ENCODE measurements around the gene EXOC3L4.
"Not testable (repeated sequence)": the region's sequence is repeated elsewhere in the genome, so short reads cannot be mapped to it uniquely, and the experiment has no call there.

EXOC3L4 gene

DNA sequence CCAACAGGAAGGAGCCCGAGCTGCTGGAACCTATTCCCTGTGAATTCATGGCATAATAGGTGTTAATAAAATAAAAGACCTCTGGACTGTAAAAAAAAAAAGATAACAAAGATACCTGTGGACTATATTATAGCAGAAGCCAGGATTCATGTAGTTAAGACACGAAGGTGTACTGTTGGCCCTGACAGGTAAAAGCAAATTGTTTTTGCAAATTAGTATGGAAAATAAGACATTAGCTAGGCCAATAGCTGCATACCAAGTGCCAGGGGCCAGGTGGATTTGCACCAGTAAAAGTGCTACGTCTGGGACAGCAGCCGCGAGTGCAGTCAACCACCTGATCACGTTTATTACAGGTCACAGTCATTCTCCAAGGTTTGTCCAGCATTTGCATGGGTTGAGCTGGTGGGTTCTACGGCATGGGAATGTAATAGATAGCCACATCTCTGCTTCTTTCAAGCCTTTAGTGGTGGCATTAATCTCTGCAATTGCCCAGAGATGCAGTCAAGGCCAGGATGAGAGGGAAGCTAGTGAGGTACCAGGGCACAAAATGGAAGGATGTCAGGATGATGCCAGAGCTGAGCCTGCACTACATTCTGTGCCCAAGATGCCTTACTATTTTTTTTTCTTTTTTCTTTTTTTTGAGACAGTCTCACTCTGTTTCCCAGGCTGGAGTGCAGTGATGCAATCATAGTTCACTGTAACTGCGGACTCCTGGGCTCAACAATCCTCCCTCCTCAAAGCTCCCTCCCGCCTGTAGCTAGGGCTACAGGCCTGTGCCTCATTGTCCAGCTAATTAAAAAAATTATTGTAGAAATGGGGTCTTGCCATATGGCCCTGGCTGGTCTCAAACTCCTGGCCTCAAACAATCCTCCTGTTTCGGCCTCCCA is 55.1 kb downstream of the EXOC3L4 start:
- DNase-seq (ENCODE audit: low read depth, low spot score): no peak

DNA sequence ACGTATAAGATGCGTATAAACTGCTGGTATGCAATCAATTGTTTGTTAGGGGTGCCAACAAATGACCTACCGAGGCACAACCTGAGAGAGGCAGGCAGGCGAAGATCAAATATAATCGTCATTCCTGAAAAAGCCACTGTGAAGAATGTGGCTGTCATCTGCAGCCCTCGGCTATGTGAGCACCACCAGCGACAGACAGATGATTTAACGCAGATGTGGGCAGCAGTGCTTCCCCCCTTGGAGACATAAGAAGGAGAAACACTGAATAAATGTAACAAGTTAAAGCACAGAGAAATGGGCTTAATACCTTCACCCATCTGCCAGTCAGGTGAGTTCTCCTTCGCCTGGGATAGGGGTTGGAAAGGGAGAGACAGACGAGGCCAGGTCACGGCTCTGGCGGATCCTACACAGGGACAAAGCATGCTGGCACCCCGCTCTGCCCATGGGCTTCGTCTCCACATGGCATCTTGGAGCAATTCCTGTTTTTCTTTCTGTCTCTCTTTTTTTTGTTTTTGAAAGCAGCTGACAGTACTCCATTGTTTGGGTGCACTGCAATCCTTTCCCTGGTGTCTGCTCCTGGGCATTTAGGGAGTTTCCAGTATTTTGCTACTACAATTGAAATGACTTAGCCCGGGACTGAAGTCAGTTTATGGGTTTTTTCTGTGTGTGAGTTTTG is 56.9 kb downstream of the EXOC3L4 start:
- no peak for DNase-seq (ENCODE audit: low read depth, low spot score)

DNA sequence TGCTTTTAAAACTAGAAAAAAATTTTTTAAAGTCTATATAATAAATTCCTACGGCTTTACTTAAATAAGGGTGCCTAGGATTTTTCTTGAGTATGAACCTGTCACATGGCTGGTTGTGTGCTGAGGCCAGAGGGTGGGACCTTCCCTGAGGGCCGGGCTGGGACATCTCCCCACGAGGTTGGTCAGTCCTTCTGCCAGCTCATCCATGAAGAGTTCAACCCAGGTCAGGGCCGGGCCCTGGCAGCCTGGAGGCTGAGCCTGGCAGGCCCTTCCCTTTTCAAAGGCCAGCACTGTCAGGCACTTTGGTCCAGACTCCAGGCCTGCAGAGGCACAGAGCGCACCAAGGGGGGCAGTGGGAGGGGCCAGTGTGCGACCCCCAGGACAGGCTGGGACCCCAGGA is 60.5 kb downstream of the EXOC3L4 start:
- DNase-seq (ENCODE audit: low read depth, low spot score): no peak

DNA sequence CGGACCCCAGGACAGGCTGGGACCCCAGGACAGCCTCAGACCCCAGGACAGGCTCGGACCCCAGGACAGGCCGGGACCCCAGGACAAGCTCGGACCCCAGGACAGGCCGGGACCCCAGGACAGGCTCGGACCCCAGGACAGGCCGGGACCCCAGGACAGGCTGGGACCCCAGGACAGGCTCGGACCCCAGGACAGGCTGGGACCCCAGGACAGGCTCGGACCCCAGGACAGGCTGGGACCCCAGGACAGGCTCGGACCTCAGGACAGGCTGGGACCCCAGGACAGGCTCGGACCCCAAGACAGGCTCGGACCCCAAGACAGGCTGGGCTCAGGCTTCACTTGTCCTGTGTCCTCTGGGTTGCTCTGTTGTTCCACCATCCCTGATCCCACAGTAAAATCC is 60.9 kb downstream of the EXOC3L4 start:
- DNase-seq (ENCODE audit: low read depth, low spot score): not testable (repeated sequence)

DNA sequence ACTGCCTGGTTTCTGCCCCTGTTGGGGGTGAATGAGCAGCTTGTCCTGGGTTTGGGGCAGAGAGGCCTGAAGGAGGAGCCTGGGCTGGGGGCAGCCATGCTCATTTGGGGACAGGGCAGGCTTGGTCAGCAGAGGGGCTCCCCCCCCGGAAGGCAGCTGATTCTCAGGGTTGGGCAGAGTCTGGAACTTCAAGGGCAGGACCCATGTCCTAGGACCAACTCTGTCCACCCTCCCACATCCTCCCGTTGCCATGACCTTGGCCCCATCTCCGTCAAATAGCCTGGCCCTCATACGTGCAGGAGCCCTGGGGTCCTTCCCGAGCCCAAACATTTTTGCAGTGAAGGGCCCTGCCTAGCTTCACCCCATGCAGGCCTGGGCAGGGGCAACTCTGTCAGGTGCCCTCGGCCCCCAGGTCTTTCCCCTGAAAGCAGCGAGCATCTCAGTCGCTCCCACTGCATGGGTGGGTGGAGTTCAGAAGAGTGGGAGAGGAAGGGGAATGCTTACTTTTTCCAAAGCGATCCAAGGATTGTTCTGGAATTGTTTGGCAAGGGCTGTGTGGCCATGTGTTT is 61.4 kb downstream of the EXOC3L4 start:
- DNase-seq (ENCODE audit: low read depth, low spot score): no peak

DNA sequence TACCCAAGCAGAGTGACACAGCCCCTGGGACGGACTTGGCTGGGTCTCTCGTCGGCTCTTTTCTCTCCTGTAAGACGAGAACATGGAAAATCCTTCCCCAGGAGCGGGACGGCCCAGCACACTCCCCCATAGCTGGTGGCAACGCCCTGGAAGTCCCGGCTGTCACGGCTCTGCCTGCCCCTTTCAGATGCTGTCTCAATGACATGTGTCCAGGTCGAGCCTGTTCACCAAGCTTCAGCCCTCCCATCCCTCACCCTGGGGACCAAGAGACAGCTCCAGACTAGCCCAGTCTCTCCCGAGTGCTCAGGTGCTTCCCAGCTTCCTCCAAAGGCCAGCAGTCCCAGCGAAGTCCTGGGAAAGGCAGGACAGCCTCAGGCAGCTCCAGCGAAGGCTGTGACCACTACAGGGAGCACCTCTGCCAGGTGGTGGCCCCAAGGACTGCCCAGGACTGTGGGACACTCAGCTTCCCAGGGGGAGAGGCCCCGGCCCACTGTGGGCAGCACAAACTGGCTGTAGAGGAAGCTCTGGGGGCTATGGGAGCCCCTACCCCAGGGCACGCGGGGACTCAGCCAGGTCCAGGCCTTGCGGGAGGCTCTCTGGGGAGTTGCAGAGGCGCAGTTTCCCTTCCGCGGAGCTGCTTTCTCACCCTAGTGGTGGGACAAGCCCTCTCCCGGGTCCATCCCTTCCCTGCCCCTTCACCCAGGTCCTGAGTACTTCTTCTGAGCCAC is 62.3 kb downstream of the EXOC3L4 start:
- DNase-seq (ENCODE audit: low read depth, low spot score): peak; percentile 54

DNA sequence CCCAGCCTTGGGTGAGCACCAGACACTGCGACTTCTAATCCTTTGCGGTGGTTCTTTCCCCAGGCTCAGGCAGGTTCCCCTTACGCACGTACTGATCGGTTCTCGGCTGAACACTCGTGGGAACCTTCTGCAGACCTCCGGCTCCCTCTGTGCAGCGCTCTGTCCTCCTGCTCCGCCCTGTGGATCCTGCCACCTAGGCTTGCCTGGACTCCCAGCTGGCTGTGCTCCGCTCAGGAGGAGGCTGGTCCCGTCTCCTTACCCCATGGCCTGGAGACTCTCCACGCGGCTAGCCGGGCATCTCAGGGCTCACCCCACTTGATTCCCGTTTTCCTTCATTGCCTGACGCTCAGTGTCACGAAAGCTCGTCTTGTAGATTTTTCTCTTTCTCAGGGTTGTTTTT is 63.4 kb downstream of the EXOC3L4 start:
- DNase-seq (ENCODE audit: low read depth, low spot score): no peak

DNA sequence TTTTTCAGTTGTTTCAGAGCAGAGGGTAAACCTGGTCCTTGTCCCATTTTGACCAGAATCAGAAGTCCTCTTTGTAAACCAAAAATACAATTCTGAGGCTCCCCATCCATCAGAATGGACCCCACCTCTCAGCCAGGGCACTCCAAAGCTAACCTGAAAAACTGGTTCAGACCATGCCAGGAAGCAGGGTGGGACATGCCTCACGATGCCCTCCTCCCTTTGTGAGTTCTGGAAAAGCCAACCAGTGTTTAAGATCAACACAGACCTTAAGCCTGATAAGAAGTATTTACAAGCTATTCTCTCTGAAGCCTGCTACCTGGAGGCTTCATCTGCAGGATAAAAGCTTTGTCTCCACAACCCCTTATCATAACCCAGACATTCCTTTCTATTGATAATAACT is 64.2 kb downstream of the EXOC3L4 start:
- DNase-seq (ENCODE audit: low read depth, low spot score): peak; percentile 31
